ENCODE measurements around the gene CLEC18C.
"Not testable (repeated sequence)": the region's sequence is repeated elsewhere in the genome, so short reads cannot be mapped to it uniquely, and the experiment has no call there.

CLEC18C gene

DNA sequence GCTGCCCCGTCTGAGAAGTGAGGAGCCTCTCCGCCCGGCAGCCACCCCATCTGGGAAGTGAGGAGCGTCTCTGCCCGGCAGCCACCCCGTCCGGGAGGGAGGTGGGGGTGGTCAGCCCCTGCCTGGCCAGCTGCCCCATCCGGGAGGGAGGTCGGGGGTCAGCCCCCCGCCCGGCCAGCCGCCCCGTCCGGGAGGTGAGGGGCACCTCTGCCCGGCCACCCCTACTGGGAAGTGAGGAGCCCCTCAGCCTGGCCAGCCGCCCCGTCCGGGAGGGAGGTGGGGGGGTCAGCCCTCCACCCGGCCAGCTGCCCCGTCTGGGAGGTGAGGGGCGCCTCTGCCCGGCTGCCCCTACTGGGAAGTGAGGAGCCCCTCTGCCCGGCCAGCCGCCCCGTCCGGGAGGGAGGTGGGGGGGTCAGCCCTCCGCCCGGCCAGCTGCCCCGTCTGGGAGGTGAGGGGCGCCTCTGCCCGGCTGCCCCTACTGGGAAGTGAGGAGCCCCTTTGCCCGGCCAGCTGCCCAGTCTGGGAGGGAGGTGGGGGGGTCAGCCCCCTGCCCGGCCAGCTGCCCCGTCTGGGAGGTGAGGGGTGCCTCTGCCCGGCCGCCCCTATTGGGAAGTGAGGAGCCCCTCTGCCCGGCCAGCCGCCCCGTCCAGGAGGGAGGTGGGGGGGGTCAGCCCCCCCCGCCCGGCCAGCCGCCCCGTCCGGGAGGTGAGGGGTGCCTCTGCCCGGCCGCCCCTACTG is 31.2 kb downstream of the CLEC18C start:
- not testable (repeated sequence) for H2BK12ac ChIP-seq (ENCODE audit: low read length in 2 of 2); H3K23ac ChIP-seq (ENCODE audit: low read length in 2 of 2); H3K9me3 ChIP-seq (ENCODE audit: control insufficient read depth, low read length); H3K27me3 ChIP-seq (ENCODE audit: control insufficient read depth in 1 of 2, insufficient read depth in 1 of 2, low read length in 2 of 2); H3K14ac ChIP-seq (ENCODE audit: low read length in 2 of 2); H3K4me2 ChIP-seq (ENCODE audit: low read length, poor library complexity, severe bottlenecking); H2BK15ac ChIP-seq (ENCODE audit: low read depth, poor library complexity, severe bottlenecking); H3K4me3 ChIP-seq (ENCODE audit: insufficient read depth in 1 of 2, low read depth in 1 of 2, low read length in 2 of 2); H3K9ac ChIP-seq (ENCODE audit: low read length); H3K4me1 ChIP-seq (ENCODE audit: control insufficient read depth, insufficient read depth, low read depth, low read length); H4K8ac ChIP-seq (ENCODE audit: low read length); H2AFZ ChIP-seq (ENCODE audit: low read depth, low read length); H2AK5ac ChIP-seq (ENCODE audit: low read length, severe bottlenecking); H2BK120ac ChIP-seq (ENCODE audit: low read depth, low read length); H3K4ac ChIP-seq (ENCODE audit: low read depth in 1 of 2, low read length in 2 of 2); DNase-seq; H3K36me3 ChIP-seq (ENCODE audit: control insufficient read depth in 1 of 2, insufficient read depth in 2 of 2, low read depth in 1 of 2, low read length in 2 of 2); H2BK5ac ChIP-seq (ENCODE audit: low read depth, low read length, poor library complexity, severe bottlenecking); H3K79me1 ChIP-seq (replicated peaks; ENCODE audit: low read length, poor library complexity, severe bottlenecking); H3K18ac ChIP-seq (ENCODE audit: low read depth in 1 of 2, low read length in 2 of 2); H4K91ac ChIP-seq (ENCODE audit: low read length); H3K27ac ChIP-seq (ENCODE audit: low read length, poor library complexity, severe bottlenecking)
- WGBS: 97% methylated on average over 5 of the region's 46 CpGs

DNA sequence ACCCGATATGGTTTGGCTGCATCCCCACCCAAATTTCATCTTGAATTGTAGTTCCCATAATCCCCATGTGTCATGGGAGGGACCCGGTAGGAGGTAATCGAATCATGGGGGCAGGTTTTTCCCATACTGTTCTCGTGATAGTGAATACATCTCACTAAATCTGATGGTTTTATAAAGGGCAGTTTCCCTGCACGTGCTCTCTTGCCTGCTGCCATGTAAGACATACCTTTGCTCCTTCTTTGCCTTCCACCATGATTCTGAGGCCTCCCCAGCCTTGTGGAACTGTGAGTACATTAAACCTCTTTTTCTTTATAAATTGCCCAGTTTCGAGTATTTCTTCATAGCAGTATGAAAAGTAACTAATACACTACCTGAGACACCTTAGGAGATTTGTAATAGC is 32.8 kb downstream of the CLEC18C start:
- H2BK5ac ChIP-seq (ENCODE audit: low read depth, low read length, poor library complexity, severe bottlenecking); H3K27ac ChIP-seq (ENCODE audit: low read length, poor library complexity, severe bottlenecking); H4K8ac ChIP-seq (ENCODE audit: low read length); H3K4me3 ChIP-seq (ENCODE audit: insufficient read depth in 1 of 2, low read depth in 1 of 2, low read length in 2 of 2); H2BK120ac ChIP-seq (ENCODE audit: low read depth, low read length); H3K9me3 ChIP-seq (ENCODE audit: control insufficient read depth, low read length); H3K9ac ChIP-seq (ENCODE audit: low read length); H3K36me3 ChIP-seq (ENCODE audit: control insufficient read depth in 1 of 2, insufficient read depth in 2 of 2, low read depth in 1 of 2, low read length in 2 of 2); H2BK15ac ChIP-seq (ENCODE audit: low read depth, poor library complexity, severe bottlenecking); H2AK5ac ChIP-seq (ENCODE audit: low read length, severe bottlenecking); H3K4ac ChIP-seq (ENCODE audit: low read depth in 1 of 2, low read length in 2 of 2); H3K4me1 ChIP-seq (ENCODE audit: control insufficient read depth, insufficient read depth, low read depth, low read length); H4K91ac ChIP-seq (ENCODE audit: low read length); H3K14ac ChIP-seq (ENCODE audit: low read length in 2 of 2); DNase-seq; H3K23ac ChIP-seq (ENCODE audit: low read length in 2 of 2); H2BK12ac ChIP-seq (ENCODE audit: low read length in 2 of 2); H3K79me1 ChIP-seq (replicated peaks; ENCODE audit: low read length, poor library complexity, severe bottlenecking); H2AFZ ChIP-seq (ENCODE audit: low read depth, low read length); H3K18ac ChIP-seq (ENCODE audit: low read depth in 1 of 2, low read length in 2 of 2); H3K4me2 ChIP-seq (ENCODE audit: low read length, poor library complexity, severe bottlenecking); H3K27me3 ChIP-seq (ENCODE audit: control insufficient read depth in 1 of 2, insufficient read depth in 1 of 2, low read length in 2 of 2): not testable (repeated sequence)
- WGBS: 100% methylated on average over 1 of the region's 6 CpGs

DNA sequence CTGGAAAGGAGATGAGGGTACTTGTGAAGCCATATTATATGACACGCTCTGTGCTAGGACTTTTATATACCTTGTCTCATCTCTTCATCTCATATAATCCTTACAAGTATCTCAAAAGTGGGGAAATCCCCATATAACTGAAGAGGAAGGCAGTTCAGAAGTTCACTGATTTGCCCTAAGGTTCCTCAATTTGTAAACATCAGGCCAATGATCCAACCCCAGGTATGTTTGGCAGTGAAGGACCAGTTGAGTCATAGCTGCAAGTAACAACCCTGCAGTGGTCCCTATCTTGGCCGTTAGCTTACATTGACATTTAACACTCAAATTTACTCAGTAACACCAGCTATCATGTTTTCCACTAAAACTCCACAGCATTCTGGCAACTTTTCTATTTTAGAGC is 45.0 kb downstream of the CLEC18C start:
- not testable (repeated sequence) for H3K27ac ChIP-seq (ENCODE audit: low read length, poor library complexity, severe bottlenecking); H3K4me3 ChIP-seq (ENCODE audit: insufficient read depth in 1 of 2, low read depth in 1 of 2, low read length in 2 of 2); H4K8ac ChIP-seq (ENCODE audit: low read length); H3K27me3 ChIP-seq (ENCODE audit: control insufficient read depth in 1 of 2, insufficient read depth in 1 of 2, low read length in 2 of 2); H3K4ac ChIP-seq (ENCODE audit: low read depth in 1 of 2, low read length in 2 of 2); H3K14ac ChIP-seq (ENCODE audit: low read length in 2 of 2); H2AFZ ChIP-seq (ENCODE audit: low read depth, low read length); H3K4me1 ChIP-seq (ENCODE audit: control insufficient read depth, insufficient read depth, low read depth, low read length); H3K9ac ChIP-seq (ENCODE audit: low read length); H3K4me2 ChIP-seq (ENCODE audit: low read length, poor library complexity, severe bottlenecking); H2BK120ac ChIP-seq (ENCODE audit: low read depth, low read length); H2BK5ac ChIP-seq (ENCODE audit: low read depth, low read length, poor library complexity, severe bottlenecking); H3K18ac ChIP-seq (ENCODE audit: low read depth in 1 of 2, low read length in 2 of 2); H3K23ac ChIP-seq (ENCODE audit: low read length in 2 of 2); H3K79me1 ChIP-seq (replicated peaks; ENCODE audit: low read length, poor library complexity, severe bottlenecking); DNase-seq; H3K9me3 ChIP-seq (ENCODE audit: control insufficient read depth, low read length); H4K91ac ChIP-seq (ENCODE audit: low read length); H3K36me3 ChIP-seq (ENCODE audit: control insufficient read depth in 1 of 2, insufficient read depth in 2 of 2, low read depth in 1 of 2, low read length in 2 of 2); H2AK5ac ChIP-seq (ENCODE audit: low read length, severe bottlenecking); H2BK12ac ChIP-seq (ENCODE audit: low read length in 2 of 2); H2BK15ac ChIP-seq (ENCODE audit: low read depth, poor library complexity, severe bottlenecking)
- no CpG with 5 or more reads among the region's 2 CpGs for WGBS

DNA sequence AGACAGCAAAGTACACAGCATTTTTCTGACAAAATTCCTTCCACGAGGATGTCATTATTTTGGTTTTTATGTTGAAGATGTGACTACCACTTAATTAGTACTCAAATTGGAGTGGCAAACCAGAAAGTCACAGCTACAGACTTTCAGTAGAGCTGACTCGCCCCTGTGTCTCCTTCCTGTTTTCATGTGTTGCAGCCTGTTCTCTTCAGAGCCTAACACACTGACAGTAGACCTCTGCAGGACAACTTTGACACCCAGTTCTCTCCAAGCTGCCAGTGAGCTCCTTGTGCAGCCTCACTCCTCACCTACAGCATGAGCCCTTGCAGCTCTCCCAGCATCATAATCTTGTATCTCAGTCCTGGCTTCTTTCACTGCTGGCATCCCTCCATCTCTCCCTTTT is 49.0 kb downstream of the CLEC18C start:
- H3K4me3 ChIP-seq (ENCODE audit: insufficient read depth in 1 of 2, low read depth in 1 of 2, low read length in 2 of 2); H2BK12ac ChIP-seq (ENCODE audit: low read length in 2 of 2); H3K9ac ChIP-seq (ENCODE audit: low read length); H3K23ac ChIP-seq (ENCODE audit: low read length in 2 of 2); H3K4me1 ChIP-seq (ENCODE audit: control insufficient read depth, insufficient read depth, low read depth, low read length); H3K9me3 ChIP-seq (ENCODE audit: control insufficient read depth, low read length); H3K14ac ChIP-seq (ENCODE audit: low read length in 2 of 2); H2AK5ac ChIP-seq (ENCODE audit: low read length, severe bottlenecking); H3K79me1 ChIP-seq (replicated peaks; ENCODE audit: low read length, poor library complexity, severe bottlenecking); H3K4me2 ChIP-seq (ENCODE audit: low read length, poor library complexity, severe bottlenecking); H2BK5ac ChIP-seq (ENCODE audit: low read depth, low read length, poor library complexity, severe bottlenecking); H3K18ac ChIP-seq (ENCODE audit: low read depth in 1 of 2, low read length in 2 of 2); H2BK120ac ChIP-seq (ENCODE audit: low read depth, low read length); H2AFZ ChIP-seq (ENCODE audit: low read depth, low read length); H3K4ac ChIP-seq (ENCODE audit: low read depth in 1 of 2, low read length in 2 of 2); H4K8ac ChIP-seq (ENCODE audit: low read length); H4K91ac ChIP-seq (ENCODE audit: low read length); H2BK15ac ChIP-seq (ENCODE audit: low read depth, poor library complexity, severe bottlenecking); H3K27me3 ChIP-seq (ENCODE audit: control insufficient read depth in 1 of 2, insufficient read depth in 1 of 2, low read length in 2 of 2); DNase-seq; H3K27ac ChIP-seq (ENCODE audit: low read length, poor library complexity, severe bottlenecking): not testable (repeated sequence)
- H3K36me3 ChIP-seq (ENCODE audit: control insufficient read depth in 1 of 2, insufficient read depth in 2 of 2, low read depth in 1 of 2, low read length in 2 of 2): peaks cover 6 to 13% of the 10 kb centered on the region in 2 experiments
- no CpG with 5 or more reads among the region's 2 CpGs for WGBS

Measured in mesenchymal stem cell (in vitro differentiated cells and primary cell).